Vagina (tissue), 2 donors: Measurements from ENCODE around the gene RPP14.

Experiments
- POLR2AphosphoS5 ChIP-seq, 2 donors: sonication (generic); formaldehyde crosslinking; IDR thresholded peaks; one replicate each; pipeline ENCODE4 v1.9.0; 2017; ENCODE audit warnings: antibody characterized with exemption in 2 of 2, mild to moderate bottlenecking in 2 of 2, low read depth in 1 of 2; ENCODE audit not compliant: insufficient read depth in 1 of 2
- TF ChIP-seq, protein P1 (sequence below), 3 experiments: fragments of 450-650 bp in 2 of 3; fragments of 200-600 bp in 1 of 3; sonication (generic) in 1 of 3; IDR thresholded peaks; one replicate each; pipeline ENCODE4 v1.5.1; 2017 to 2019; ENCODE audit warnings: antibody characterized with exemption in 3 of 3, mild to moderate bottlenecking in 2 of 3, moderate library complexity in 2 of 3

GRCh38 chr3:58296269-58296668, 9.8 kb upstream of the RPP14 start:
- TF ChIP-seq, protein P1, sequence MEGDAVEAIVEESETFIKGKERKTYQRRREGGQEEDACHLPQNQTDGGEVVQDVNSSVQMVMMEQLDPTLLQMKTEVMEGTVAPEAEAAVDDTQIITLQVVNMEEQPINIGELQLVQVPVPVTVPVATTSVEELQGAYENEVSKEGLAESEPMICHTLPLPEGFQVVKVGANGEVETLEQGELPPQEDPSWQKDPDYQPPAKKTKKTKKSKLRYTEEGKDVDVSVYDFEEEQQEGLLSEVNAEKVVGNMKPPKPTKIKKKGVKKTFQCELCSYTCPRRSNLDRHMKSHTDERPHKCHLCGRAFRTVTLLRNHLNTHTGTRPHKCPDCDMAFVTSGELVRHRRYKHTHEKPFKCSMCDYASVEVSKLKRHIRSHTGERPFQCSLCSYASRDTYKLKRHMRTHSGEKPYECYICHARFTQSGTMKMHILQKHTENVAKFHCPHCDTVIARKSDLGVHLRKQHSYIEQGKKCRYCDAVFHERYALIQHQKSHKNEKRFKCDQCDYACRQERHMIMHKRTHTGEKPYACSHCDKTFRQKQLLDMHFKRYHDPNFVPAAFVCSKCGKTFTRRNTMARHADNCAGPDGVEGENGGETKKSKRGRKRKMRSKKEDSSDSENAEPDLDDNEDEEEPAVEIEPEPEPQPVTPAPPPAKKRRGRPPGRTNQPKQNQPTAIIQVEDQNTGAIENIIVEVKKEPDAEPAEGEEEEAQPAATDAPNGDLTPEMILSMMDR (IDR thresholded peaks at IDR 0.05): no peak
- TF ChIP-seq POLR2AphosphoS5 (IDR thresholded peaks at IDR 0.05; ENCODE audit: insufficient read depth in 1 of 2, low read depth in 1 of 2): no peak
